Activated CD4-positive, alpha-beta T cell treated with anti-CD3 and anti-CD28 coated beads, Interleukin-2, amount 50 U/mL, for 16 hours (primary cell): Measurements from ENCODE around the gene NOS1AP.
"Not testable (repeated sequence)": the region's sequence is repeated elsewhere in the genome, so short reads cannot be mapped to it uniquely, and the experiment has no call there.

ENCODE experiments used
- DNase-seq: peaks from one replicate; pipeline ENCODE4 v3.0.0-alpha.2; 2020

The NOS1AP gene

DNA sequence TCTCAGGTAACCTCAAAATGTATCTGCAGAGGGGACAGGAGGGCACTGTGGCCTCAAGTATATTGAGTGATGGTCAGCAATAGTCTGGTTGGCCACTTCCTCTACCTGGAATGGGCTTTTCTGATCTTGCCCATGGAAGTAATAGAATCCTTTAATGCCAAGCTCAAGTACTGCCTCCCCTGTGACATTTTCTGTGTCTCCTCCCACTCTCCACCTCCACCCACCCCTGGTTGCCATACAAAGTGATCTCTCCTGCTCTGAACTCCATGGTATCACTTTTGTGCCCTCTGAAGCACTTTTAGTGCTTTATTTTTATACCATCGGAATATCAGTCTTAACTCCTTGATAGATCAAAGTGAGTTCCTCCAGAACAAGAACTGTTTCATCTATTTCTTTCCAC, 9.2 kb upstream of the NOS1AP start:
- DNase-seq = no peak

DNA sequence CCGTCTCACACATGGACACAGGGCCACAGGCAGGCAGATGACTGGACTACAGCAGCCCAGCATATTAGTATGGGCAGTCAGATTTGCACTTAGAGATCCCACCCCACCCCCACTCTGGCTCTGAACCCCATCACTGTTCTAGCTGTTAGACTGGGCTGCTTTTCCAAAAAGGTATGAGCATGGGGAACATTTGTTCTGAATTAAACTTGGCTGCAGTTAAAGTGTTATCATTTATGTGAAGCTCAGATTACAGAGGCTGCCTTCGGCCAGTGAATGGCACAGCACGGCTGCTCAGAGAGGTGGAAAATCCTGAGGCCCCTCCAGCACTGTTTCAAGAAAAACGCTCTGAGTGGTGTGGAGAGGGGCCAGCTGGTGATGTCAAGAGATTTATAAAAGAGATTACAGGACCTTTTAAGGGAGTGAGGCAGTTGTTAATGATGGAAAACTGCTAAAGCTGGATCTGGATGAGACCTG, 6.9 kb upstream of the NOS1AP start:
- DNase-seq = no peak

- DNase-seq = no peak
These were observed 4.5 kb upstream of the NOS1AP start for GRCh38 chr1:162065016-162065415.

DNA sequence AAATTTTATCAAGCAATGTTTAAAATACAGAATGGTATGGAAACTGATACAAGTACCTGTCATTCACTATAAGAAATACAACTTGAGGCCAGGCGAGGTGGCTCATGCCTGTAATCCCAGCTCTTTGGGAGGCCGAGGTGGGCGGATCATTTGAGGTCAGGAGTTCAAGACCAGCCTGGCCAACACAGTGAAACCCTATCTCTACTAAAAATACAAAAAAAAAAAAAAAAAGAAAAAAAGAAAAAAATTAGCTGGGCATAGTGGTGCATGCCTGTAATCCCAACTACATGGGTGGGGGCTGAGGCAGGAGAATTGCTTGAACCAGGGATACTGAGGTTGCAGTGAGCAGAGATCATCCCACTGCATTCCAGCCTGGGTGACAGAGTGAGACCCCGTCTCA, 2.7 kb upstream of the NOS1AP start:
- not testable (repeated sequence) for DNase-seq

GRCh38 chr1:162067466-162067865, 2.0 kb upstream of the NOS1AP start:
- no peak for DNase-seq

GRCh38 chr1:162068301-162068700, 1.2 kb upstream of the NOS1AP start:
- DNase-seq = no peak

- no peak for DNase-seq
These were observed 730 bp downstream of the NOS1AP start for GRCh38 chr1:162070094-162070748.

DNA sequence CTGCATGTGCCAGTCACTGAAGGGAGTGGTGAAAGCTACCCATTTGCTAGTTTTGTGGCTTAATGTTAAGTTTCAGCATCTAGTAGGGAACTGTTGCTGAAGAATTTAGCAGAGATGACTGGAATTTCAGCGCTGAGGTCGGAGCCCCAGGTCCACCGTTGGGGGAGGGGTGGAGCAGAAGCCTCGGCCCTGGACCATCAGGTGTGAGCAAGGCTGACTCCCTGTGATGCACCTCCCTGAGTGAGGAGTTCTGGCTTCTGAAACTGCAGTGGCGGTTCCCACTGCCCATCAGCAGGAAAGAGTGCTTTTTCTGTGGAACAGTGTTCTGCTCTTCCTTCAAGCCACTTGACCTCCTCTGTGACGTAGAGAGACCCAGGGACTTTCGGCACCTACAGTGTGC, 1.3 kb downstream of the NOS1AP start:
- no peak for DNase-seq

DNA sequence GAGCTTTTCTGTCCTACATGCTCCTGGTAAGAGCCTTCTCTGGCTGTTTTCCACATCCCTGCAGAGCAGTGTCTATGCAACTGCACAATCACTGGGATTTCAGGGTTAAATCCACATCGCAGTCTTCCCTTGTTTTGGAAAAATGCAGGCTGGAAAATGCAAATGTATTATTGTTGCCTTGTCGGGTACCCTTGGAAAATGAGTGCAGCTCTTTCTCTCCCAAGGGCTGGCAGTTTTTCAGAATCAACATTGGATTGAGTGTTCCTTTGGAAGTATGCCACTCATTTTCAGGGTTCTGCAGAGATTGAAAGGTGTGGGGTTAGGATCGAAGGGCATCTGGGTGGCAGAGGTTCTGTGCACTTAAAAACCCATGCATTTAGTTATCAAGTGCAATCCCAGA, 3.2 kb downstream of the NOS1AP start:
- DNase-seq = no peak

- no peak for DNase-seq
These were observed 5.0 kb downstream of the NOS1AP start for GRCh38 chr1:162074276-162075005.

GRCh38 chr1:162075862-162076261, 6.4 kb downstream of the NOS1AP start:
- no peak for DNase-seq

DNA sequence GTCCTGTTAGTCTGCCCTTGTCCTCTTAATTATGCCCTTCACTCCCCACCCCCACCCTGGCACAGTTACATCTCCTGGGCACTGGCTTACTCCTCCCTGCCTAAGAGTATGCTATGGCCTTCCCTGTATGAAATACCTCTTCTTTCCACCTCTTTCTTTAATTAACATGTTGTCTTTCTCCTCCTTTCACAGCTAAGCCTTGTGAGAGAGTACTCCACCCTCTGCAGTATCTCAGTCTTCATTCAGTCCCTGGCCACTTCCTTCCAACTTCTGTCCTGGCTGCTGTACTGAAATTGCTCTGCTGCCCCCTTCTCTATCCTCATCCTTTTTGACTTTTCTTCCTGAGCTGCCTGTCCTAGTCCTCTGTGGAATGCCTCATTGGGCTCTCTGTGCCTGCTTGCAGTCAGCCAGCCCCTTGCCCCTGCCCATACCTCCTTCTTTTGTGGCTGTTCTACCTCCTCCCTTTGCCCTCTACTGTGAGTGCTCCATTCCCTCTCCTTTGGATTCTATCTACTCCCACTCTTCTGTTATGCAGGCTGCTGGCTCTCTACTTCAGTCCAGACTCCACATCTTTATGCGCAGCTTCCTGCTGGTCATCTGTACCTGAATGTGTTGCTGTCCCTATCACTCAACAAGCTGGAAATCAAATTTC, 8.3 kb downstream of the NOS1AP start:
- DNase-seq = no peak

DNA sequence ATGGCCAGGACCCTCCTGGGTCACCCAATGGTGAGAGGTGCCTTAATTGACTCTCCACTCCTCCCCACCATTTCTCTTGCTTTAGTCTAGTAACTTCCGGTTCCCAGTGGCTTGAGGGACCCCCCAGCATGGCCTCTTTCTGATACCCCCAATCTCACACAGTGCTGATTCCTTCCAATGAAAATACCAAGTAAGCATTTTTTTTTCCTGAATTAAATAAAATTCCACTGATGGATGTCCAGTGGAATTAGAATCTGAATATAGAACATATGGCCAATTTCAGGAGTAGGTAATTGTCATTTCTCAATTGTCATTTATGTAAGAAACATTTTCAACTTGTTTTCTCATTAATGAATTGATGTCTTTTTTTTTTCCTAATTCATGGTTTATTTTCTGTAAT, 9.5 kb downstream of the NOS1AP start:
- DNase-seq = no peak

DNA sequence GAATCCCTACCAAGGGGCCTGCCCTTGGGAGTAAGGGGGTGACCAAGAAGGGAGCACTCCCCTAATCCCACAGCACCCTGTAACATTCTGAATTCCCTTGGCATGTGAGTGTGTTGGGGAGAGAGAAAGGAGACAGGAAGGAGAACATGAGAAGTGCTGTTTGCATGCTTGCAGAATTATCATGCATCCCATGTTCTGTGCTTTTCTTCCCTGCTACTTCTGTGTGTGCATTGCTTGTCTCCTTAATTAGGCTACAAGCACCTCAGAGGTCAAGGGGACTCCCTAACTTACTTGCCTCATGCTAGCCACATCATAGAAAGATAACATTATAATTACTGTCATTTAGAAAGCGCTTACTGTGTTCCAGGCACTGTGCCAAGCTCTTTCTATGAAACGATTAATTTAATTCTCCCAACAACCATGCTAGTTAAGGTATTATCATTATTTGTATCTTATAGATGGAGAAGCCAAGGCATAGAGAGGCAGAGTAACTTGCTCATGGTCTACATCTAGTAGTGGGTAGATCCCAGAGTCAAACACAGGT, 11.1 kb downstream of the NOS1AP start:
- DNase-seq = no peak

DNA sequence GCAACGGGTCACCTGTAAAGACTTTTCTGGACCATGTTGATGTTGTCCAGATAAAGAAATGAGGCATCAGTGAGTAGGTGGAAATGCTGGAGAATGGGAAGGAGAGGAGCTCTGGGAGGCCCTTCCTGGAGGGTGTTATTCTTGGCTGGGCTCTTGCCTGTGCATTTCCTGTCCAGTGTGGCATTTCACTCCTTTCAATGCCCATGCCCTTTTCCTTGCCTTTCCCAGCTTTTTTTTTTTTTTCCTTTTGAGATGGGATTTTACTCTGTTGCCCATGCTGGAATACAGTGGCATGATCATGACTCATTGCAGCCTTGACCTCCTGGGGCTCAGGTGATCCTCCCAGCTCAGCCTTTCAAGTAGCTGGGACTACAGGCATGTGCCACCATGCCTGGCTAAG, 11.8 kb downstream of the NOS1AP start:
- no peak for DNase-seq

DNA sequence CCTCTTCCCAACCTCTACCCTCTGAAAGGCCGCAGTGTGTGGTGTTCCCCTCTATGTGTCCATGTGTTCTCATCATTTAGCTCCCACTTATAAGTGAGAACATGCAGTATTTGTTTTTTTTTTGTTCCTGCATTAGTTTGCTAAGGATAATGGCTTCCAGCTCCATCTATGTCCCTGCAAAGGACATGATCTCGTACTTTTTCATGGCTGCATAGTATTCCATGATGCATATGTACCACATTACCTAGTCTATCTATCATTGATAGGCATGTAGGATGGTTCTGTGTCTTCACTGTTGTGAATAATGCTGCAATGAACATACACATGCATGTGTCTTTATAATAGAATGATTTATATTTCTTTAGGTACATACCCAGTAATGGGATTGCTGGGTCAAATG, 12.6 kb downstream of the NOS1AP start:
- not testable (repeated sequence) for DNase-seq

DNA sequence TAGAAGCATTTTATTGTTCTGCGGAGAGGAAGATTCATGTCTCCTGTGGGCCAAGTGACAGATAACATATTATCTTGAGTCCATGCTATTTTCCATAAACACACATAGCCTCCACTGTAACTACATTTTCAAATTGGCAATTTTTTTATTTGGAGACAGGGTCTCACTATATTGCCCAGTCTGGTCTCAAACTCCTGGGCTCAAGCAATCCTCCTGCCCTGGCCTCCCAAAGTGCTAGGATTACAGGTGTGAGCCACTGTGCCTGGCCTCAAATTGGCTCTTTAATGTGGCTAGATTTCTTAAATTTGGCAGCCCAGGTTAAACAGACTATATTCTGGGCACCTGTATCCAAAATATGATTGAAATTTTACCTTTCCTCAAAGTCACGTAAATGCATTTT, 13.8 kb downstream of the NOS1AP start:
- no peak for DNase-seq

DNA sequence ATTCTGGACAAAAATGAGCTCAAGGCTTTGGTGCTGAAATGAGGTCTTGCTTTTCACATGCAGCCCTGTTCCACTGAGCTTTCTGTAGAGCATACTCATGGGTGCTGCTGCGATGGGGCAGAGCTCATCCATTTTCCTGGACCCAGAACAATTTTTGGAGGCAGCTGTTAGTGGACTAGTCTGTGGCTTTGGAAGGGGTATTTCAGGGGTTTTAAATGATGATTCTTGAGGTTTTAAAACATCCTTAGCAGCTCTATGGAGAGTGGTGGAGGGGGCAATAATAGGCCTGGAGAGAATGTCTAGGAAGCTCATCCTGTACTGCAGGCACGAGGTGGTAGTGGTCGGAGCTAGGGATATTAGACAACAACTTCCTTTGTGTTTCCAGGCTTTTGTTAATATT, 16.5 kb downstream of the NOS1AP start:
- DNase-seq = no peak

GRCh38 chr1:162087111-162087510, 17.6 kb downstream of the NOS1AP start:
- DNase-seq = no peak

DNA sequence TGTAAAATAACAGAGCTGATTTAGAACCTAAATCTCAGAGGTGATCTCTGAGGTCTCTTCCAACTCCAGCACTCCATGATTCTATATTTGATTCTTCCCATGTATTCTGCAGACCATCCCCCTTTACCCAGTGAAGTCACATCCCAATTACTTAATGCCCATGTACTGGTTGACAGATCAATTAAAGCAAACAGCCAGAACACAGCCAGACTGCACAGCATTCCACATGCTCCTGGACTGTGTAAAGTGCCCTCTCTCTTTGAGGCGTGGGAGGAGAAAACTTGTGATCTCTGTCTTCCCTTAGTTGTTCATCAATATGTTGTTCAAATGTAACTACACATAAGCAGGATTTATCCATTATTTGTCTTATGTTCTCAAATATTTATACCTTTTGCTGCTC, 18.1 kb downstream of the NOS1AP start:
- DNase-seq = no peak

DNA sequence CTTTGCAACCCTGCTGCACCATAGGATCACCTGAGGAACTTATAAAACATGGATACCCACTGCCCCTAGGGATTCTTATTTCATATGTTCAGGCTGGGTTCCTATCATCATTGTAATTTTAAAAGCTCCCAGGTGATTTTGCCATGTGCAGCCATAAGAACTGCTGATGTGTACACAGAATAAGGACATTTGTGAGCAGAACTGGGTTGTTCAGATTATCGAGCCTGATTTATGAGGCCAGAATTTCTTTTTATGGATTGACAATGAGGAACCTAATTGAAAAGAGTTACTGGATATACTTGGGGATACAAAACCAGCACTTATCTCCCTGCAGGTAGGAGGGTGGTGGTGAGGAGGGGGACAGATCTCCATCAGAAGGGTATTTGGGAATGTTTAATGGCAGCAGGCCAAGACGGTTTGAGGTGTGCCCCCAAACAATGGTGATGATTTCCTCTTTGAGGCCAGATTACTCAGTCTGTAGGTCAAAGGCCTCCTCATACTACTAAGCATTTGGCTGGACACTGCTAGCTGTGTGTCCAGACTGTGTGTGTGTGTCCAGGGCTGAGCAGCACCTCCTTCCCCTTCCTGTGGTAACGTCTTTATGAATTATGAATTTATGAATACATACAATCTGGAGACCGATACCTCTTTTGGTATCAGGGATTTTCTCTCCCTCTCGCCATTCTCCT, 18.9 kb downstream of the NOS1AP start:
- DNase-seq = no peak

GRCh38 chr1:162089748-162090147, 20.3 kb downstream of the NOS1AP start:
- DNase-seq = no peak

DNA sequence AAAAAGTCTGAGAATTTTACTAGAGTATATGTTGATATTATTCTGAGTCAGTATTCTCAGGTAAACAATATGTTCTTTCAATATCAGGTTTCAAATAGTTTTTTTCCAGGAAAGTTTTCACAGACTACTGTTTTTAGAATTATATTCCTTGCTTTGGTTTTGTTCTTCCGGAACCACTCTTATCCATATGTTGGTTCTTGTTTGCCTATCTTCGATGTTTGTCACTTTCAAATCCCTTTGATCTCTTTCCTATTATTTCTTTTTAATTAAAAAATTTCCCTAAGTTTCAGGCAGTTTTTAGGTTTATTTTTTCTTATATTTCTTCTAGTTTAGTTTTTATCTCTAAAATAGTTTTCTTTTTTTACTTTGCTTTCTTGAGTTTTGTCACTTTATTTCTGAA, 20.9 kb downstream of the NOS1AP start:
- DNase-seq = no peak
